Right renal cortex interstitium (tissue), 3 donors: ENCODE data around the gene ATP1A4. TPM values are rescaled to one million over a fixed set of nuclear protein-coding genes. Genes with fewer than 3 reads are reported as not detected.
"Not testable (repeated sequence)": the region's sequence is repeated elsewhere in the genome, so short reads cannot be mapped to it uniquely, and the experiment has no call there.

ENCODE experiments used
- DNase-seq, 3 donors: peaks; one replicate each; pipeline ENCODE4 v3.0.0-alpha.2; 2013; ENCODE audit warnings: low read depth in 3 of 3, low spot score in 2 of 3
- polyA plus RNA-seq, 3 donors: library from polyadenylated mRNA; unstranded; fragments of 120-200 nt; gene quantifications; one replicate each; pipeline ENCODE4 v1.2.1, GENCODE V29; 2013; ENCODE audit not compliant: insufficient read length in 3 of 3

ATP1A4 gene
- polyA plus RNA-seq, 3 donors: 0.37 TPM; not detected in 2

DNA sequence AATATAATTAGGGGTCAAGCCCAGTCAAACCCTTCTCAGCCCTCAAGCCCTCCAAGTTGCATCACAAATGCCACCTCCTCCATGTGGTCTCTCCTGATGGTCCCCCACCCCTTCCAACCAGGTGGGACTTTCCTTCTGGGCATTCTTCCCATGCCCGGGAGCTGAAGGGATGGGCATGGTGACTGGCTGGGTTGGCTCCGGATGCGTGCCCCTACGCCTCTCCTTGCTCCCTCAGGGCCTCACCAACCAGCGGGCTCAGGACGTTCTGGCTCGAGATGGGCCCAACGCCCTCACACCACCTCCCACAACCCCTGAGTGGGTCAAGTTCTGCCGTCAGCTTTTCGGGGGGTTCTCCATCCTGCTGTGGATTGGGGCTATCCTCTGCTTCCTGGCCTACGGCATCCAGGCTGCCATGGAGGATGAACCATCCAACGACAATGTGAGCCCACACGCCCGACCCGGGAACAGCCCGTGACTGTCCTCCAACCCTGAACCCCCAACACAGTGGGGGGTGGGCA, 28.4 kb upstream of the ATP1A4 start:
- no peak for DNase-seq

DNA sequence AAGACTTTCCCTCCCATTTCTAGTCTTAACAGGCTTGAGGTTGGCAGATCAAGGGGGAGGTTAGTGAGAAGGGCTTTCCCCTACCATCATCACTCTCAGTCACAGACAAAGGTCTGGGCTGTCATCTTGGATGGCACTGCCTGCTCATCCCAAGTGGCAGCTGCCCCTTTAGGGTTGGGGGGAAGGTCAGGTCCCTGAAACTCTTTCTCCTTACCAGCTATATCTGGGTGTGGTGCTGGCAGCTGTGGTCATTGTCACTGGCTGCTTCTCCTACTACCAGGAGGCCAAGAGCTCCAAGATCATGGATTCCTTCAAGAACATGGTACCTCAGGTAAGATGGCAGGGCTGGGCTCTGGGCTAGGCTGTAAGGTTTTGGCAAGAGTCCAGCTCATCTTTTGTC, 27.7 kb upstream of the ATP1A4 start:
- DNase-seq: no peak

DNA sequence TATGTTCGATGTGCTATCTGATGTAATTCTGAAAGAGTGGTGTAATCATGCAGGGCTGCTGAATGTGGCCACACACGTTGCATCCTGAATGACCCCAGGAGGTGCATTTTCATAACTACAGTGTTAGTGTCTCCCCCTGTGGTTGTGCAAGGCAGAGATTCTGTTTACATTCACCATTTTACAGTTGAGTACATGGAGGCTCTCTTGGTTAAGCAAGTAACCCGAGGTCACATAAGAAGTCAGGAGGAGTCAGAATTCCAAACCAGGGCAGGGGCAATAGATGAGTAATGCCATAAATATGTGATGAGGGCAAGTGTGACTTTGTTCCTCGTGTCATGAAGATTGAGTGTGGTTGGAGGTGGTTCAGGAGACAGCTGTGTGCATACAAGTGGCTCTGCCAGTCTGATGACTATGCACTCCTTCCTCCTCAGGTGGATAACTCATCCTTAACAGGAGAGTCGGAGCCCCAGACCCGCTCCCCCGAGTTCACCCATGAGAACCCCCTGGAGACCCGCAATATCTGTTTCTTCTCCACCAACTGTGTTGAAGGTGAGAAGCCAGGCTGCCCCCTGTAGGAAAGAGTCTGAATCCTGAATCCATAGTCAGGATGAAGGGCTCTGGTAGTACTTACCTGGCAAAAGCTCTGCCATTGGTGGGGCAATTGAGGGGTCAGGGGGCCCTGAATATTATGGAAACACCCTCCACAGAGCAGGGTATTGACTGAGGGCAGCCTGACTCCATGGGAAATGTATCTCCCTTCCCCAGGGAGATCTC, 26.5 kb upstream of the ATP1A4 start:
- DNase-seq: no peak

DNA sequence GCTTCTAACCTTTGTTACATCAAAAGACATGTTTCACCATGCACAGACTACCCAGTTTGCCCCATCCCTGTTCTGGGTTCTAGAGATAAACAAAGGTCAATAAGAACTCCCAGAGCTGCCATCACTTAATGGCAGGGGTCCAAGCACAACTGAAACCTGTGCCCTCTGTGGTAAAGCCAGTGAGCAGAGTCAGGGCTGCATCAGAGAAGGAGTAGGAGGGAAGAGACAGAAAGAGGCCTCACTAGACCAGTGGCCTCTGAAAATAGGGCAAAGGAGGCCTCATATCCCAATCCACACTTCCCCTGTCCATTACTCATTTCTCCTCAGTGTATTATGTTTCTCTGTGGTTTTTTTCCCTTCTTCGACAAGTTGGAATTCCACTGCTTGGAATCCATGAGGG, 25.7 kb upstream of the ATP1A4 start:
- no peak for DNase-seq

DNA sequence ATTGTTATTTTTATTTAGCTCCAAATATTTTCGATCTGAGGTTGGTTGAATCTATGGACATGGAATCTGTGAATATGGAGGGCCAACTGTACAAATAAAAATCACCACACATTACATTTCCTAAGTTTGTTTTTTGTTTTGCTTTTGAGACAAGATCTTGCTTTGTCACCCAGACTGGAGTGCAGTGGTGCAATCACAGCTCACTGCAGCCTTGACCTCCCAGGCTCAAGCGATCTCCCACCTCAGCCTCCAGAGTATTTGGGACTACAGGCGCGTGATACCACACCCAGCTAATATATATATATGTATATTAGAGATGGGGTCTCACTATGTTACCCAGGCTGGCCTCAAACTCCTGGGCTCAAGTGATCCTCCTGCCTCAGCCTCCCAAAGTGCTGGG, 25.1 kb upstream of the ATP1A4 start:
- DNase-seq: not testable (repeated sequence)

DNA sequence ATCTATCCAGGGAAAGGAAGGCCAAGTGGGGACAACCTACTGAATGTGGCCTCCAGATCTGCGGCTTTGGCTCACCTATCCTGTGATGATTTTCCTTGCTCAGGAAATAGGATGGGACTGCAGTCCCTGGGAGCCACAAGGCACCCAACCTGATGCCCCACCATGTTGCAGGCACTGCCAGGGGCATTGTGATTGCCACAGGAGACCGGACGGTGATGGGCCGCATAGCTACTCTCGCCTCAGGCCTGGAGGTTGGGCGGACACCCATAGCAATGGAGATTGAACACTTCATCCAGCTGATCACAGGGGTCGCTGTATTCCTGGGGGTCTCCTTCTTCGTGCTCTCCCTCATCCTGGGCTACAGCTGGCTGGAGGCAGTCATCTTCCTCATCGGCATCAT, 24.0 kb upstream of the ATP1A4 start:
- DNase-seq: no peak

DNA sequence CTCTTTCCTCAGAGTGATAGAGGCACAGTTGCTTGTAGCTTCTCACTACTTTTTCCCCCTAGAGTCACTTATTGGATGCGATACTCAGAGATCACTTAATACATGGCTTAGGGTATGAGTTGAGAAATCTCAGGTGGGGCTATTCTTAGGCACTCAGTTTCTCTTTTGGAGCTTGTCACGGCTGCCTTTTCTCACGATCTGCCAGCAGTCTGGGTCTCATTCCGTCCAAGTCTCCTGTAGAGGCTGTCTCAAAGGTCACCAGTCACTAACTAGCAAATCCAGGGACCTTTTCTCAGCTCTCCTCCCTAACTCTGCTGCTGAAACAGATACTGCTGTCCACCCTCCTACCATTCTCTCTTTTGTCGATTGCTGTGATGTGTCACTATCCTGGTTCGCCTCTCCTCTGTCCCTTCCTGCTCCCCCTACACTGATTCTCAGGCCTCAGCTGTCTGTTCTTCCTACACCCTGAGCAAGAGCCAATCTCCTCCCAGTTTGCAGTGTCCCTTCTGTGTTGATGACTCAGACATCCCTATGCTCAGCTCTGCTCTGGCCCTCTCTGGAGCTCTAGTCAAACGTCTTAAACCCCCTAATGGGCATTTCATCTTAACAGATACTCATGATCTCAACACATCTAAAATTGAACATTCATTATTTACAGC, 23.4 kb upstream of the ATP1A4 start:
- no peak for DNase-seq

DNA sequence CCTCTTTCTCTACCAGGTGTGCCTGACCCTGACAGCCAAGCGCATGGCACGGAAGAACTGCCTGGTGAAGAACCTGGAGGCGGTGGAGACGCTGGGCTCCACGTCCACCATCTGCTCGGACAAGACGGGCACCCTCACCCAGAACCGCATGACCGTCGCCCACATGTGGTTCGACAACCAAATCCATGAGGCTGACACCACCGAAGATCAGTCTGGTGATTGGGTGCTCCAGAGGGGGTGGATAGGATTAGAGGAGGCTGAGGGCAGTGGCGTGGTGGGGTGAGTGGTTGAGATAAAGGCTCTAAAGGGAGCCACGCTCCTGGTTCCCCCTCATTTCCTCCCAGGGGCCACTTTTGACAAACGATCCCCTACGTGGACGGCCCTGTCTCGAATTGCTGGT, 22.8 kb upstream of the ATP1A4 start:
- no peak for DNase-seq

DNA sequence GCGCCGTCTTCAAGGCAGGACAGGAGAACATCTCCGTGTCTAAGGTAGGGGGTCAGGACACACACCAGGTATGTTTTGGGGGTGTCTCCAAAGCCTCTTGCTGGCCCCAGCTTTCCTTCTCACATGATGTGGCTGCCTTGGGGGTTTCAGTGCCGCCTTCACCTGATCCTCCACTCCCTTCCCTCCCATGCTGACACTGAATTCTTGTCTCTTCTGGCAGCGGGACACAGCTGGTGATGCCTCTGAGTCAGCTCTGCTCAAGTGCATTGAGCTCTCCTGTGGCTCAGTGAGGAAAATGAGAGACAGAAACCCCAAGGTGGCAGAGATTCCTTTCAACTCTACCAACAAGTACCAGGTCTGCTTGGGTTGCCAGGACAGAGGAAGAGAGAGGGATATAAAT, 22.4 kb upstream of the ATP1A4 start:
- no peak for DNase-seq

DNA sequence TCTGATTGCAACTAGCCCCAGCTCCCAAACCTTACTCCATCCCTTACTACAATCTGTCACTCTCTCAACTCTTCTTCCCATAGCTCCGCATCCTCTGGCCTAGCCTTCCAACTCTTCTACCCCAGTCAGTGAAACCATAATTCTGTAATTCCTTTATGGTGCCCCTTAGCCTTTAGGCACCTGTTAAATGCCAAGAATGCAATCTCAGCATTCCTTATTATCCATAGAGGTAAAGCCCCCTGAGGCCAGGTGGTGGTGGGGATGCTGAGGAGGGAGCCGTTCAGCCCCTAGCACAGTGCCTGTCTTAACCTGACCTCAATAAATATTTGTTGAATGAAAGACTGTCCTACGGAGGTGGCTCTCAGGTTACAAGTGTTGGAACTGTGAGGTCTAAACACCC, 21.8 kb upstream of the ATP1A4 start:
- DNase-seq: no peak

DNA sequence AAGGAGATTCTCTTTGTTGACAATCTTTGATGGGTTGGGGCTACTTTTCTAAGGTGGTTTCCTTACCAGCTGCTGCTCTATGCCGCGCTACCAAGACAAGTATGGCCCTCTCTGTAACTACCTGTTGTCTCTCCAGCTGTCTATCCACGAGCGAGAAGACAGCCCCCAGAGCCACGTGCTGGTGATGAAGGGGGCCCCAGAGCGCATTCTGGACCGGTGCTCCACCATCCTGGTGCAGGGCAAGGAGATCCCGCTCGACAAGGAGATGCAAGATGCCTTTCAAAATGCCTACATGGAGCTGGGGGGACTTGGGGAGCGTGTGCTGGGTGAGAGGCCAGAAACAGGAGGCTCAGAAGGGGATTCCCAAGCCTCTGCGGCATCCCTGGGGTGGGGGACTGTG, 21.4 kb upstream of the ATP1A4 start:
- no peak for DNase-seq

DNA sequence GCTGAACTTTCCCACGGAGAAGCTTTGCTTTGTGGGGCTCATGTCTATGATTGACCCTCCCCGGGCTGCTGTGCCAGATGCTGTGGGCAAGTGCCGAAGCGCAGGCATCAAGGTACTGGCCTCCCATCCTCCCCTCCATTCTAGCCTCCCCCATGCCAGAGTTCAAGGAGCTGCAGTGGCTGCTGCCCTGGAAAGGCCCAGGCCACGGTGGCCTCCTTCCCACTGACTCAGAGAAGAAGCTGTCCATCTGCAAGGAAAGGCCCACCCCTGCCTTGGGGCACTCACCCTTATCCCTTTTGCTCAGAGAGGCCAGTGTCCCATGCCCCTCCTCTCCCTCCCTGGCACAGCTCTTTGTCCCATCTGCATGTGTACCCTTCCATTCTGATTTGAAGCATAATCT, 20.9 kb upstream of the ATP1A4 start:
- no peak for DNase-seq

DNA sequence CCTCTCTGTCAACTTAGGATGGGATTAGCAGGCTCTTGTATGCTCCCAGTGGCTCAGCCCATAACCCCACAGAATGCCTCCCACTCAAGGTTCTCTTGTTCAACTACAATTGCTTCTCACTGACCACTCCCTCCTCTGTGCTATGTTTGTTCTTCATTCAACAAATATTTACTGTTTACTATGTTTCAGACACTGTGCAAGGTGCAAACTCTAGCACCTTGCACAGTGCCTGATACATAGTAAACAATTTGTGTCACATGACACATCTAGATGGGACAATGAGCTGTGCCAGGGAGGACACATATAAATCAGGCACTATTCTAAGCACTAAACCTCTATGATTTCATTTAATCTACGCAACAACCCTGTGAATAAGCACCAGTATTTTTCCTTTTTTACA, 20.5 kb upstream of the ATP1A4 start:
- no peak for DNase-seq

DNA sequence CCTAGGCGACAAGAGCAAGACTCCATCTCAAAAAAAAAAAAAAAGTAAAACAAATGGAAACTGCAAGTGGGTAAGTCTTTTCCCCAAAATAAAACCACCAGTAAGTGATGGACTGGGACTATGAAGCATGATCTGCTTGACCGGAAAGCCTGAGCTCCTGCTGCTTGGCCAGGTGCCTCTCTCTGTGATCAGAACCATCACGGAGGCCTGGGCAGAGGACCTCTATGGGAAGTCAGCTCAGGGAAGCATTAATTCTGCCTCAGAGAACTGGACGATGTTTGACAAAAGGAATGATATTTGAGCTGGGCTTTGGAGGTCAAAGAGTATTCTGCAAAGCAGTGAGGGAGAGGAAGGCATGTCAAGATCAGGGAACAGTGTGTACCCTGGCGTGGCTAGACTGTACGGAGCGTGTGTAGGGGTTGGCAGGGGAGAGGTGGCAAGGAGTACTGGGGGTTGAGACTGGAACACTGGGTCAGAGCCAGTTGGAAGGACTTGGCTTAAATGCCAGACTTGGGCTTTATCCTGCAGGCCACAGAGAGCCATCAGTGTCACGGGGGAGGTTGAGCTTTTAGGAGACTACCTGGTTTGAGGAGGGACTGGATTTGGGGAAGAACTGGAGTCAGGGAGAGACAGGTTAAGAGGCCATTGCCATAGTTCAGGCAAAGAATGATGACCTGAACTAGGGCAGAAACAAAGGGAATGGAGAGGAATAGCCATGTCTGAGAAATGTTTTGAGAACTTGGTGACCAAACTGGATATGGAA, 19.4 kb upstream of the ATP1A4 start:
- no peak for DNase-seq

DNA sequence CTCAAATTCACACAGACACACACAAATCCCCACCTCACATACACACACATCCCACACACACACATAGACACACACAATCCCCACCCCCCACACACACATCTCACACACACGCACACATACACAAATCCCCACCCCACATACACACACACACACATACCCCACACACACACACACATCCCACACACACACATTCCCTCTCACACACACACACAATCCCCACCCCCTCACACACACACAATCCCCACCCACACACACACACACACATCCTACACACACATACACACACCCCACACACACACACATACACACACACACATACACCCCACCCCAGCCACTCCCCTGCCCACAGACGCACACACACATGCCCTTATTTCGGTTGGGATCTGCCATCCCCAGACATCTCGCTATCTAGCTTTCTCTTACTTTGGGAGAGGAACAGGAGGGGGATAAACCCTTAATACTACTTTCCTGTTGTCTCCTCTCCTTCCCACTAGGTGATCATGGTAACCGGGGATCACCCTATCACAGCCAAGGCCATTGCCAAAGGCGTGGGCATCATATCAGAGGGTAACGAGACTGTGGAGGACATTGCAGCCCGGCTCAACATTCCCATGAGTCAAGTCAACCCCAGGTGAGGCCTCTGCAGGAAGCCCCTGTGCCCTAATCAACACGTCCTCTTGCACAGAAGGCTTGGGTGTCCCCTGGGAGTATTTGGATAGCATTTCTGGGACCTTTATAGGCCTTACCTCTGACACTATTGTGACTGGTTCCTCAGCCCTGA, 17.2 kb upstream of the ATP1A4 start:
- no peak for DNase-seq

DNA sequence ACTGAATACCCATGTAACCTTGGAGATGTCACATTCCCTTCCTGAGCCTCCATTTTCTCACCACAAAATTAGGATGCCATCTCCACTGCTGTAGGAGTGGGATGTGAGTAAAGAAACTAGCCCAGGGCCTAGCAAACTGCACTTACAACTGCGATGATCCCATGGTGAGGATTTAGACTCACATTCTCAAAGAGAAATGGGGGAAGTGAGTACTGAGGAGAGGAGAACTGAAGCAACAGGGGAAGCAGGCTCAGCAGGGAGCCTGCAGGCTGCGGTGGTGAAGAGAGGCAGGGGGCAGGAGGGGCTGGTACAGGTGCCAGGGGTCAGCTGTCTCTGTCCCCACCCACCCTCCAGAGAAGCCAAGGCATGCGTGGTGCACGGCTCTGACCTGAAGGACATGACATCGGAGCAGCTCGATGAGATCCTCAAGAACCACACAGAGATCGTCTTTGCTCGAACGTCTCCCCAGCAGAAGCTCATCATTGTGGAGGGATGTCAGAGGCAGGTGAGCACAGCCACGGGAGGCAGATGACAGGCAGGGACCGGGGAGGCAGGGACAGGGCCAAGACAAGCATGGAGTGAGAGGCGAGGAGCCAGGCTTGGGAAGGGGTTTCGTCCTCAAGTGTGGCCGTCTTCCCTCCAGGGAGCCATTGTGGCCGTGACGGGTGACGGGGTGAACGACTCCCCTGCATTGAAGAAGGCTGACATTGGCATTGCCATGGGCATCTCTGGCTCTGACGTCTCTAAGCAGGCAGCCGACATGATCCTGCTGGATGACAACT, 16.4 kb upstream of the ATP1A4 start:
- no peak for DNase-seq

DNA sequence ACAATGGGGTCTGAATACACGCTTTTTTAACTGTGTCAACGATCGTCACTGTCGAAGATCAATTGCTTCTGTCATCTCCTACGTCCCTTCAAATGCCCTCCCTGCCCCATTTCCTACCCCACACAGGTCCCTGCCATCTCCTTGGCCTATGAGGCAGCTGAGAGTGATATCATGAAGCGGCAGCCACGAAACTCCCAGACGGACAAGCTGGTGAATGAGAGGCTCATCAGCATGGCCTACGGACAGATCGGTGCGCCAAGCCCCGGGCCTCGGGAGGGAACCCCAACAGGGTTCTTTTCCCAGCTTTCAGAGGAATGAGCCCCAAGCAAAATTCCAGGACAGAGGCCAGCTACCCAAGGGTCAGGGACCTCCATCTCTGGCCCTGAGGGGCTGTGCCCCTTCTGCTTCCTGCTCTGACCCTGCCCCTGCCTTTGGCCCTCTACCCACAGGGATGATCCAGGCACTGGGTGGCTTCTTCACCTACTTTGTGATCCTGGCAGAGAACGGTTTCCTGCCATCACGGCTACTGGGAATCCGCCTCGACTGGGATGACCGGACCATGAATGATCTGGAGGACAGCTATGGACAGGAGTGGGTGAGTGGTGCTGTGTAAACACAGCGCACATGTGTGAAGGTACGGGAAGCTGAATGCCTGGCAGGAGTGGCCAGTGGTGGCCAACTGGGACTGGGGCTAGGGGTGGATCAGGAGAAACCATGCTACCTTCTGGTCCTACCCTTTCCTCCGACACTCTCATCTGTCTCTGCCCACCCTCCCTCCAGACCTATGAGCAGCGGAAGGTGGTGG, 15.1 kb upstream of the ATP1A4 start:
- DNase-seq: no peak

DNA sequence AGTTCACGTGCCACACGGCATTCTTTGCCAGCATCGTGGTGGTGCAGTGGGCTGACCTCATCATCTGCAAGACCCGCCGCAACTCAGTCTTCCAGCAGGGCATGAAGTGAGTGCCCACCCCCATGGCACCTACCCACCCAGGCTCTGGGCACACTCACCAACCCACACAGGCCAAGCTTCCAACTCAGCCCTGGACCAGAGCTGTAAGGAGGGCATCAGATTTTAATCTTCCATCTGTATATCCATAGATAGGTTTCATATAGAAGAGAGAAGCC, 14.5 kb upstream of the ATP1A4 start:
- no peak for DNase-seq

DNA sequence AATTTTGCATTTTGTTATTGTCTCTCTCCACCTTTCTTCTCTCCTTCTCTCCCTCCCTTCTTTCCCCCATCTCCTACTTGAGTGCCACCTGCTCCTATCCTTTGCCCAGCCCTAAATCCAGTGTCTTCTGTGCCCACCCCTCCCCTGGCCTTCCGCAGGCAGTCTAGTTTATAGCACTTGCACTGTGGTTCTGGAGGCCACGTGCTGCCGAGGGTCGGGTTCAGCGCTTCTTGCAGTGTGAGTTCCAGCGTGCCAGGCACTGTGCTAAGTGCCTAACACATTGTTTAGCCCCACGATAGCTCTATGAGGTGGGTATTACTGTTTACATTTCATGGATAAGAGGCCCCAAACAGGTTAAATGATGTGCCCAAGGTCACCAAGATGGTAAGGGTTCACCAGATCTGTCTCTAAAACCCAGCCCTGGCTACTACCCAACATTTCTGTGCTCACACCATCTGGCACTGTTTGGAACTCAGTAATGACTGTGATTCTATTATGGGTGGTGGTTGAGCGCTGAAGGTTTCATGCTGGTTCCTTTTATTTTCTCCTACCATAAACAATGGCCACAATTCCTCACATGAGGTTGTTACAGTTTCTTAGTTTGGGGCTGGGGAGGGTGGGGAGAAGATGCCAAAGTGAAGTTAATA, 14.1 kb upstream of the ATP1A4 start:
- DNase-seq: no peak
